Stimulated activated CD8-positive, alpha-beta memory T cell treated with anti-CD3 and anti-CD28 coated beads, Interleukin-12 subunit alpha, Interleukin-12 subunit beta, amount 100 ng/mL, for 24 hours (primary cell): Measurements from ENCODE around the gene PAQR9.
A peak's percentile ranks its signal among the peaks of the same experiment; 100 is the strongest.
"Not testable (repeated sequence)": the region's sequence is repeated elsewhere in the genome, so short reads cannot be mapped to it uniquely, and the experiment has no call there.

Experiments
- DNase-seq: peaks from one replicate; pipeline ENCODE4 v3.0.0-alpha.2; 2020; ENCODE audit errors: extremely low read depth

Gene PAQR9, protein sequence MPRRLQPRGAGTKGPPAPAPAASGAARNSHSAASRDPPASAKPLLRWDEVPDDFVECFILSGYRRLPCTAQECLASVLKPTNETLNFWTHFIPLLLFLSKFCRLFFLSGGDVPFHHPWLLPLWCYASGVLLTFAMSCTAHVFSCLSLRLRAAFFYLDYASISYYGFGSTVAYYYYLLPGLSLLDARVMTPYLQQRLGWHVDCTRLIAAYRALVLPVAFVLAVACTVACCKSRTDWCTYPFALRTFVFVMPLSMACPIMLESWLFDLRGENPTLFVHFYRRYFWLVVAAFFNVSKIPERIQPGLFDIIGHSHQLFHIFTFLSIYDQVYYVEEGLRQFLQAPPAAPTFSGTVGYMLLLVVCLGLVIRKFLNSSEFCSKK

GRCh38 chr3:142963516-142964448, at the start of gene PAQR9:
Gene PAQR9, minus strand, starts transcription at chr3:142963674. Its CDS starts 338 bp downstream, at chr3:142963336.
- no peak for DNase-seq

DNA sequence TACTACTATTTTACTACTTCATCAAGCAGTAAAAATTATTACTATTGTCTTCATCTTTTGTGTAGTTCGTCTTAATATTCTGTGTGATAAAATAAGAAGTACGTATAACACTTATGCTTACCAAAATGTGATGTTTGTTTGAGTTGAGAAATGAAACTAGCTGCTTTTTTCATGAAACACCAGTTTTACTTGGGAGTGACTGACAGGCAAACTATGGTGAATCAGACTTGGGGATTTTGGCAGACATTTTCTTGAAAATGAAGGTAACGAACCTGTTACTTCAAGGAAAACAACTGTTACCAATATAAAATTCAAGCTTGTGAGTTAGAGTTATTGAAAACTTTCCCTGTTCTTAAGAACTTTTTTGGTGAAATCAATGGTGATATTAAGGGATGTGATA, 48.2 kb upstream of the PAQR9 start:
- DNase-seq = no peak

DNA sequence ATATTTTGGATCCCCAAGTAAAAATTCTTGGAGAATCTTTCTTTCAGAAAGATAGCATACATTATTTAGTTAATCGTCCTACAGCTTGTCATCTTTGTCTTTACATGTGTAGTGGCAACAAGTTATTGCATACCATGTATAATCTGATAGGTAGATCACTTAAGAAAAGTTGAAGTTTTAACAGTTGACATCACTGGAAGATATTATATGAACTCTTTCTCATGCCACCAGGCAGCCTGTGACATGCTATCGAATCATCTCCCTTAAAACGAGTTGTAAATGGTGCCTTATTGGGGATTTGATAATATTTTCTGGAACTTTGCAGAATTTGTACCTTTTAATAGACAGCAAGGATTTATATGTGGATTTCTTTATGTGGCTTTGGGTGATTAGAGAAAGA, 46.5 kb upstream of the PAQR9 start:
- no peak for DNase-seq

GRCh38 chr3:143004823-143005222, 41.3 kb upstream of the PAQR9 start:
- no peak for DNase-seq

- DNase-seq = no peak
These were observed 39.3 kb upstream of the PAQR9 start for GRCh38 chr3:143002727-143003126.

GRCh38 chr3:143002083-143002712, 38.7 kb upstream of the PAQR9 start:
- DNase-seq = no peak

GRCh38 chr3:143001369-143002082, 38.1 kb upstream of the PAQR9 start, which contains the start of gene U2SURP:
Gene U2SURP, plus strand, starts transcription at chr3:143001570. Its CDS starts 59 bp downstream, at chr3:143001629.
- DNase-seq = peak; percentile 70

- DNase-seq = no peak
These were observed 37.5 kb upstream of the PAQR9 start for GRCh38 chr3:143001034-143001368.

- DNase-seq = no peak
These were observed 37.1 kb upstream of the PAQR9 start for GRCh38 chr3:143000528-143000927.

DNA sequence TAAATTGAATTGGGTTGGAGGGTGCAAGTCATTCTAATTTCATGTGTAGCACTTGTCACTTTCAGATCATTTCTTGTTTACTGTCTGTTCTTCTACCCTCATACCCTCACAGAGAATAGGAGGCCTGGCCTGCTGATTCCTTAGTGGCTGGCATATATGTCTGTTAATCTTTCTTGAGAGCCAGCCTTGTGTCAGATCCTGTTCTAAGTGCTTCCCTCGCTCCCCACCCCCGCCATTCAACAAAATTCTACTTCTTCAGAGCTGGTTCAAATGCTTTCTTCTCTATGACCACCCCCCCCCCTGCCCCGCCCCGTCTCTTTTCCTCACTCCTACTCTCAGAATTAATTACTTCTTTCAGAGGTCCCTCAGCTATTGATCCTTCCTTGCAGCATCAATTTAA, 36.4 kb upstream of the PAQR9 start:
- no peak for DNase-seq

GRCh38 chr3:142998439-142998838, 35.0 kb upstream of the PAQR9 start:
- DNase-seq = no peak

- no peak for DNase-seq
These were observed 33.9 kb upstream of the PAQR9 start for GRCh38 chr3:142997330-142997729.

DNA sequence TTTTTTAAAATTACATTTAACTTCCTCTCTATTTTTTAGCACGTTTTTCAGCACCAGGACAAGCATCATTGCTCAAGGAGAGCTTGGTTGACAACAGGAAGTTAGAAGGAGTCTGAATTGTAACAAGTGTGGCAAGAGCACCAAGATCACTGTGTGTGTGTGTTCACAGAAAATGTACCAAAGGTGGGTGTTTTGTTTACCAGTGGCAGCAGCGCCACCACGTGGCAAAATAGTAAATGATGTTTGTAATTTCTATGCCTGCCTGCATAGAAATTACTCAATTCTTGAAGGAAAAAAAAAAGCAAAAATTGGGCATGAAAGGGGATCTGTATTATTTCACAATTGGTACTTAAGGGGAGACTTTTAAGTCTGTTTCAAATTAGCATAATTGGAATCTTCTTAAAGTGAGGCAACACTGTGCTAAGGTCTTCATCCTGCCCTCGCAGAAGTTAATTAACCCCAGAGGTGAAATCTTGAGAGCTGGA, 30.5 kb upstream of the PAQR9 start:
- DNase-seq = peak; percentile 20

- no peak for DNase-seq
These were observed 28.8 kb upstream of the PAQR9 start for GRCh38 chr3:142992323-142992722.

- DNase-seq = no peak
These were observed 27.2 kb upstream of the PAQR9 start for GRCh38 chr3:142990721-142991120.

GRCh38 chr3:142988826-142989225, 25.4 kb upstream of the PAQR9 start:
- DNase-seq = not testable (repeated sequence)

DNA sequence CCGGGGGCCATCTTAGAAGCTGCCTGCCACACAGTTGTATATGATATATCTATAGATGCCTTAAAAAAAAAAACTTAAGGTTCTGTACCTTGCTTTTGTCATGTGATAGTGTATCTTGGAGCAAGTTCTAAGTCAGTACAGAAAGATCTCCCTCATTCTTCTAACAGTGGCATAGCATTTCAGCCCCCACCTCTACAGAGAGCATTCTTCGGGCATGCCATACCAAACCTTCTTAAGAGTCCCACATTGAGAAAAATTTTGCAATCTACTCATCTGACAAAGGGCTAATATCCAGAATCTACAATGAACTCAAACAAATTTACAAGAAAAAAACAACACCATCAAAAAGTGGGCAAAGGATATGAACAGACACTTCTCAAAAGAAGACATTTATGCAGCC, 24.7 kb upstream of the PAQR9 start:
- DNase-seq = not testable (repeated sequence)

DNA sequence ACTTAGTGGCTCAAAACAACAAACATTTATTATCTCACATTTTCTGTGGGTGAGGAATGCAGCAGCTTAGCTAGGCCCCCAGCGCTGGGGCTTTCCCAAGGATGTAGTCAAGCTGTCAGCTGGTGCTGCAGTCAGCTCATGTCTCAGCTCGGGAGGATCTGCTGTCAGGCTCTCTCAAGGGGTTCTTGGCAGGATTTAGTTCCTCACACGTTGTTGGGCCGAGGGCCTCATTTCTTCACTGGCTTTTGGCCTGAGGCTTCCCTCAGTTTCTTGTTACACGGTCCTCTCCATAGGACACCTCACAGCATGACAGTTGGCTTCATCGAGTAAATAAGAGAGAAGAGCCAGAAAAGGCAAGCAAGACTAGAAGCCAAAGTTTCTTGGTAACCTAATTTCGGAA, 24.2 kb upstream of the PAQR9 start:
- no peak for DNase-seq

GRCh38 chr3:142987080-142987700, 23.7 kb upstream of the PAQR9 start:
- DNase-seq = no peak

GRCh38 chr3:142984255-142984654, 20.8 kb upstream of the PAQR9 start:
- no peak for DNase-seq

- DNase-seq = no peak
These were observed 19.8 kb upstream of the PAQR9 start for GRCh38 chr3:142983318-142983717.
